NCI-H1092 treated with DMSO at 0.1 percent for 48 hours (cell line): ENCODE results near the gene PMM2.
"Not testable (repeated sequence)": the region's sequence is repeated elsewhere in the genome, so short reads cannot be mapped to it uniquely, and the experiment has no call there.

Experiments
- DNase-seq: peaks from one replicate; lab custom pipeline; 2025; lab: John Stamatoyannopoulos, UW

Gene PMM2

DNA sequence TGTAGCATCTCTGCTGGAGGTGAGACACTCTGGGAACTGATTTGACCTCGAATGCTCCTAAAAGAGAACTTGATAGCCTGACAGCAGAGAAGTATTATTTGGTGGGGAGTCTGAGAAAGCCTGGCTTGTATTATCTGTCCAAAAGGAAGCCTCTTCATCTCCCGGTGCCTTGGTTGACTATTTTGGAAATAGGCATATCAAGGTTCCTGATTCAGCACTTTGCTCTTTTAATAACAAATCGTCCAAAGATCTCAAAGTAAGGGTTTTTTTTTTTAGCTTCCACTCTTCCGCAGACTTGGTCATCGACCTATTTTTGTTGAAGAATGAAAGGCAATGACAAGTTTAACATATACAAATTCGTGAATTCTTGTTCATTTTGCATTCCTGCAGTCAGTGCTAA, 15.0 kb upstream of the PMM2 start:
- no peak for DNase-seq

DNA sequence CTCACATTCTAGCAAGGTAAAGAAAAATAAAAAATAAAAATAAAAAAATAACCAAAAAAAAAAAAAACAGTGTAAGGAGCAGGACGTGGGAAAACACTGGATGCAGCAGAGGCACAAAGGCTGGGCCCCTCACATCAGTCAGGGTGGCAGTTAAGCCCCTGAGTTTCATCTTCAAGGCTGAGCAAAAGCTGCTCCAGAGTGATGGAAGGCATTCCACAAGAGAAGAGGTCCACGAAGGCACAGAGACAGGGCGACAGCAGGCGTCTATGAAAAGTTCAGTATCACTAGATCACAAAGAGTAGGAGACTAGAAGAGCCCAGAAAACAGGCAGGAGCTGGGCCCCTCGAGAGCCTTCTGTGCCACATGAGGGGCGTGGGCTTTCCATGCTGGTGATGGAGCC, 12.2 kb upstream of the PMM2 start:
- no peak for DNase-seq

DNA sequence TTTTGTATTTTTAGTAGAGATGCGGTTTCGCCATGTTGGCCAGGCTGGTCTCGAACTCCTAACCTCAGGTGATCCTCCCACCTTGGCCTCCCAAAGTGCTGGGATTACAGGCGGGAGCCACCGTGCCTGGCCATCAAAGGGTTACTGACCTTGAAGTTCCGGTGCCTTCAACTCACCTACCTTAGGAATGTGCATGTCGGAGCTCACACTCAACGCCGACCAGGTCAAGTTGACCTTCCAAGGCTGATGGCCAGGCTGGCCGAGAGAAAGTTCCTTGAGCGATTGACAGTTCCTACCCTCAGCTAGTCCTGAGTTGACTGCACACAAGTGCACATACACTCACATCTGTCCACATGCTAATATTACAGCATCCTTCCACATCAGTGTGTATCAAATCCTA, 11.3 kb upstream of the PMM2 start:
- not testable (repeated sequence) for DNase-seq

DNA sequence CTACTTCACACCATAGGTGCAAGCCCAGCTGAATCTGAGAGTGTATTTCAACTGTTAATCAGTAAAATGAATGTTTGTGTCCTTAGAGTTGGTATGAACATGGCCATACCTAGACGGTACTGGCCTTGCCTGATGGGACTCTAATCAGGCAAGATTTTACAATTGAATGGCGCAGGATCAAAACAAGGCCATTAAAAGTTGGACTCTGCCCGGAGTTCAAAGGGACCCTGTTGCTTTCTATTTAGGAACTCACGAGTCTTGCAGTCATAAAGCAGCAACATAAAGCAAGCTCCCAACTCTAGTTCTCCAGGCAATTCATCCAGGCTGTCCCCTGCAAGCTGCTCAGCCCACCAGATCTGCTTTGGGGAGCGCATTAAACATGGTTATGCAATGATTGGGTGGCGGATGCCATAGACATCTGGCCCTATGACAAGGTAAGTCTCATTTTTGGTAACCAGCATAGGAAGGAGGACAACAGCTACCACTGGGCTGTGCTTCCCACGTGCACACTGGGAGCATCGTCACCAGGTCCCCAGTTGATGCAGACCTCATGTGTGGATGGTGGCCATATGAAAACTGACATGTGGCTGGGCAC, 9.0 kb upstream of the PMM2 start:
- DNase-seq: no peak

DNA sequence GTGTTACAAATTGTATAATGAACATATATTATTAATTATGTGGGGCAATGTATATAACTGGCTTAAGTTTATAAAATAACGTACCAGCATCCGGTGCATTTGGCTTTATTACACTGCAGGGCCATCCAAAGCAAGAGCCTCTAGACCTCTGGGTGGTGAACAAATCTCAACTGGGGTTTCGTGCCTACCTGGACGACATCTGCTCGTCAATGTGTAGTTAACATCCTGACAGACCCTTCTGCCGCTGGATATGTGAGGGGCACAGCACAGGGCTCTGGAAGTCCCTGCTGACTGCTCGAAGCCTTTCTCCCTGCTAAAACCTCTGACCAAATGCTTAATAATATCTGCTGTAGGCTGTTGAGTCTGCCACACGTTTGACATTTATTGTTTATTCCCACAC, 2.5 kb upstream of the PMM2 start:
- DNase-seq: no peak

DNA sequence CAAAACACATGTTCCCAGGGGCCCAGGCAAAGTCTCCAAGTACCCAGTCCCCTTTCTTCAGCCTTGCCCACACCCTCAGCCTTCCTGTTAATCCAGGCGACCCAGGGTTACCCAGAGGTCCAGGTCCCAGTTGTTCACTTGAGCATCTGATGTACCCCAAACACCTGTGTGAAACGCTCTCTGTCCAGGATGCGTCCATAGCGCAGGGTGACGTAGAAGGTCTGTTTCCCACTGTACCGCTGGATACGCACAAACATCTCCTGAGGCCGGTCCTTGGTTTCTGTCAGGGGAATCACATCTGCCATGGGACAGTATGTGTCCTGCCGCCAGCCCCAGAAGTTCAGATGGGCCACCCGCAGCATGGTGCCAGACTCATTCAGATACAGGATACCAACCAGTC, 1.8 kb upstream of the PMM2 start:
- no peak for DNase-seq

DNA sequence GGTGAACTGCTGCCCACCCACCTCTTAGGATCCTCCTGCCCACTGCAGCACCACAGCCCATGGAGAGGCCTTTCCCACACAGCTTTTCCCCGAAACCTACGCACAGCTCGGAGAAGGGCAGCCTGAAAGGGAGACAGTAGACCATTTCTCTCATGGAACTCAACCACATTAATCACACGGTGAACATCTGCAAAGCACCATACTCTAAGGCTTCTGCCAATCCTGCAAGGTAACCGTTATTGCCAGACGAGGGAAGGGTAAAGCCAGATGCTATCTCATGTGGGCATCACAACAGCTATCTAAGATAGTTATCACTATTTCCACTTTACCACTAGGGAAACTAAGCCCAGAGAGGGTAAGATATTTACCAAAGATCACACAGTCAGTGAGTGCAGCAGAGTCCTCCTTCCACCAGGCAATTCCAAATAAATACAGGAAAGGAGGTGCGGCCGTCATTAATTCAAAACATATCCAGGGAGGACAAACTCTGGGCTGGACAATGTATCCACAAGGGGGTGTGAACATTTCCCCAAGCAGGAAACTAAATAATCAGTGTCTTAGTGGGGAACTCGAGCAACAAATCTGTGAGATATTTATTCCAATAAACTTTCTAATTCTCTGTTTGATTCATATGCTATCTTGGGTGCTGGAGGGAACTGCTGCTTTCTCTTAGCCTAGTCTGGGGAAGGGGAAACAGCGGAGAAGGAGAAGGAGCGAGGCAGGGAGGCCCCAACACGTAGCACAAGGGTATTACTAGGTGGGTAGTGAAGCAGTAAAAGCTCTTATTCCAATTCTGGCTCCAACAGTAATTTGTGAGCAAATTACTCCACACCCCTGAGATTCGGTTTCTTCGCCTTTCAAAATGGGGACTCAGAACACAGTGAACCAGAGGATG, 923 bp upstream of the PMM2 start:
- no peak for DNase-seq

DNA sequence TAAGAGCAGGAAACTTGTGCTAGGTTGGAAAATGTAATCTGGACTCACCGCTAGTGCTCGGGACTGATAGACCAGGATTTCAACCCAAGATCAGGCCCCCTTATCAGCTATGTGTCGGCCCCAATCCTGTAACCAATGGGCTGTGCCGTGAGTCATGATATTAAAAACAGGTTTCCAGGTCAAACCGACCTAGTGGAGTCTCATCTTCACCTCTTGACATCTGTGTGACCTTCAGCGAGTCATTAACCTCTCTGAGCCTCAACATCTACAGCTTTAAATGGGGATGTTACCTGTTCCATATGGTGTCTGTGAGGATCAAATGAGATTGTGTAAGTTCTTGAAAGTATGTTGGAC, 512 bp downstream of the PMM2 start:
- DNase-seq: no peak

DNA sequence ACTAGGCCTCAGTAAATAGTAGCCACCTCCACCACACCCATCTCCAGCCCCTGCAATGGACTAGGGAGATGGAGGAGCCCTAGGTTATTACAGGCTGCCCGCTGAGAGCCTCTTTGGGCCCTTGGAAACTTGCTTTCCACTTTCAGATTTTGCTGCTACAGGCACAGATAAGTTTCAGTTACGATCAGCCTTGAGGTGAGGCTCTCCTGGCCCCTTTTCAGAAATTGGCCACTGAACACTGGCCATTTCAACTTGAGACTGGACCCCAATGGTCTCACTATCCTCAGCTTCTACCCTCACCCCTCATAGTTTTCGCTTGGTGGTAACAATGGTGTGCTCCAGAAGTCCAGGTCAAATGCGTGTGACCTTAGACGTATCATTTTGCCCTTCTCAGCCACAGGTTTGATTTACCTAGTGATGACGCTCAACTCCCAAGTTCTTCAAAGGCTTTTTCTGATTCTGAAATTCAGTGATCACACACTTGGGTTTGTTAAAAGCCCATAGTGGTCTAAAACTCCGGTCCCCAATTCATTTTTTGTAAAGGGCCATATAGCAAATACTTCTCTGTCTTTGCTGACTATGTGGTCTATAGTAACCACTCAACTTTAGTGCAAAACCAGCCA, 1.0 kb downstream of the PMM2 start:
- DNase-seq: no peak

DNA sequence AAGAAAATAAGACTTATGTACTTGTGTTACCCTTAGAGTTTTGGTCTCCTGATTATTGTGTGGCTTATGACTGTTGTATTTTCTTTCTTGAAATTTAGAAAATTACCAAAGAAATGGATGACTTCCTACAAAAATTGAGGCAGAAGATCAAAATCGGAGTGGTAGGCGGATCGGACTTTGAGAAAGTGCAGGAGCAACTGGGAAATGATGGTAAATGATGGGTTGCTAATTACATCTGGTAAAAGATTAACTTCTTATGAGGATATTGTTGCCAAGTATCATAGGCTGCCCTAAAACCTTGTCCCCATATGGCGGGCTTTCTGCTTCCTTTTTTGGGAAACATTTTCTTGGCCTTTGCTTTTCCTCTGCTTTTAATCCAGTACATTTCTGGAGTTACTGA, 4.1 kb downstream of the PMM2 start:
- DNase-seq: no peak

DNA sequence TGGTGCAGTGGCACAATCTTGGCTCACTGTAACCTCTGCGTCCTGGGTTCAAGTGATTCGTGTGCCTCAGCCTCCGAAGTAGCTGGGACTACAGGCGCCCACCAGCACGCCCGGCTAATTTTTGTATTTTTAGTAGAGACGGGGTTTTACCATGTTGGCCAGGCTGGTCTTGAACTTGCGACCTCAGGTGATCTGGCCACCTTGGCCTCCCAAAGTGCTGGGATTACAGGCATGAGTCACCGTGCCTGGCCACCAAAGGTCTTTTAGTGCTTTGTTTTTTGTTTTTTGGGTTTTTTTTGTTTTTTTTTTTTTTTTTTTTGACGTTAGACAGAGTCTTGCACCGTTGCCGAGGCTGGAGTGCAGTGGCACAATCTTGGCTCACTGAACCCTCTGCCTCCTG, 6.1 kb downstream of the PMM2 start:
- DNase-seq: not testable (repeated sequence)

DNA sequence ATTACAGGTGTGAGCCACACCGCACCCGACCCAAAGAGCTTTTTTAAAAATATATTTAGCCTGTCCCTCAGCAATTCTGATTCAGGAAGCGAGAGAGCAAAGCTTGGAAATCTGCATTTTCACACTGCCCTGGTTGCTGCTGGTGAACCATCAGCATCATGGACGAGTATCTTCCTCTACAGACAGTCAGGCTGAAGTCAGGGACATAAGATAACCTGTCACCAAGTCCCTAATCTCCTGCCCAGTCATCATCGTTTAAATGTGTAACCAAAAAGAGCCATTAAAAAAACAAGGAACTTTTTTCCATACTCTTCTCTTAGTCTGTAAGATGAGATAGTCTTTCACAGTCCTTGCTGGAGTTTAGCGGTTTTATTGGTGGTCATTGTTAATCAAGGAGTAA, 6.7 kb downstream of the PMM2 start:
- no peak for DNase-seq

DNA sequence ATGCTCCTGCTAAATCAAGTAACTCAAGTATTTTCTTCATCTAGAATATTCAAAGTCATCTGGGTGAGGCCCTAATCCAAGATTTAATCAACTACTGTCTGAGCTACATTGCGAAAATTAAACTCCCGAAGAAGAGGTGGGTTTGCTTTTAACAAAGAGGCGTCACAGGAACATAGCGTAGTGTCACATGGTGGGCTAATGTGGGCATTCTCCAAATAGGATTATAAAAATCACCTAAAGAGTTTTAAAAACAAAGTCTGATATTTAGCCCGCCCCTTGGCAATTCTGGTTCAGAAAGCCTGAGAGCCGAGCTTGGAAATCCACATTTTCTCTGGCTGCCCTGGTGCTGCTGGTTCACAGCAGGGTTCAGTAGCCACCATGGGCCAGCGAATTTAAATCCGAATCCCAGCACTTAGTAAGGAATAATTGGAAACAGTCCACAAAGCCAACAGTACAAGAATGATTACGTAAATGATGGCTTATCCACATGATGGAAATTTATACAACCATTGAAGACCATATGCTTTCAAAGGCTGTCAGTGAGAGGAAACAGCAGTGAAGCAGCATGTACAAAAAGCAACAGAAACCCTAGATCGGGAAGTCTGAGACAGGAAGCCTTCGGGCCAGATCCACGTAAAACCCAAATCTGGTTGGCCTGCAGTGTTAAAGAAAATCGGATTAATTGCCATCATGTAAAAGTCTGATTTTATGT, 8.8 kb downstream of the PMM2 start:
- DNase-seq: no peak

DNA sequence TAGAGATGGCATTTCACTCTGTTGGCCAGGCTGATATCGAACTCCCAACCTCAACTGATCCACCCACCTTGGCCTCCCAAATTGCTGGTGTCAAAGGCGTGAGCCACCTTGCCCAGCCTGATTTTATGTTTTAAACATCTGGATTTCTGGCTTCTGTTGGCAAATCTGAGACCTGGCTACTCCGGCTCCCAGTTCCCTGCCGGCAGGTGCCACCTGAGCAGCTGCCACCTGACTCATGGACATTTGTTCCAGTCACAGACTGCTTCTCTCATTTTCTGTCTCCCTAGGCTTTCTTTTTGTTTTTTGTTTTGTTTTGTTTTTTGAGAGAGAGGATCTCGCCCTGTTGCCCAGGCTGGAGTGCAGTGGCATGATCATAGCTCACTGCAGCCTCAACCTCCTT, 9.6 kb downstream of the PMM2 start:
- DNase-seq: no peak

DNA sequence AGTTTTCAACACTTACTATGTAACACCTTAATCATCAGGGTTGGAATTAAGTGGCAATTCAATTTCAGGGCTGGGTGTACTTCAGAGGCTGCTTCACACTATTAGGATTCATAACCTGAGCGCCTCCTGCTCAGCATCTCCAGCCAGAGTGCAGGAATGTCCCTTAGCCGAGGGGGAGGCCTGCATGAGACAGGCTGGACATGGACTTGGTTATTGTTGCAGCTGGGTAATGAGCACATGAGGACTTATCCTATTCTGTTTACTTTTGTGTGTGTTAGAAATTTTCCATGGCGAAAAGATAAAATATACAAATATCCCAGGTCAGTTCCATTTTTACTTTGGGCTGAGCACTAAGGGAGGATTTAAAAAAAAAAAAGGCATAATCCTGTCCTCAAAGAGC, 10.4 kb downstream of the PMM2 start:
- no peak for DNase-seq

DNA sequence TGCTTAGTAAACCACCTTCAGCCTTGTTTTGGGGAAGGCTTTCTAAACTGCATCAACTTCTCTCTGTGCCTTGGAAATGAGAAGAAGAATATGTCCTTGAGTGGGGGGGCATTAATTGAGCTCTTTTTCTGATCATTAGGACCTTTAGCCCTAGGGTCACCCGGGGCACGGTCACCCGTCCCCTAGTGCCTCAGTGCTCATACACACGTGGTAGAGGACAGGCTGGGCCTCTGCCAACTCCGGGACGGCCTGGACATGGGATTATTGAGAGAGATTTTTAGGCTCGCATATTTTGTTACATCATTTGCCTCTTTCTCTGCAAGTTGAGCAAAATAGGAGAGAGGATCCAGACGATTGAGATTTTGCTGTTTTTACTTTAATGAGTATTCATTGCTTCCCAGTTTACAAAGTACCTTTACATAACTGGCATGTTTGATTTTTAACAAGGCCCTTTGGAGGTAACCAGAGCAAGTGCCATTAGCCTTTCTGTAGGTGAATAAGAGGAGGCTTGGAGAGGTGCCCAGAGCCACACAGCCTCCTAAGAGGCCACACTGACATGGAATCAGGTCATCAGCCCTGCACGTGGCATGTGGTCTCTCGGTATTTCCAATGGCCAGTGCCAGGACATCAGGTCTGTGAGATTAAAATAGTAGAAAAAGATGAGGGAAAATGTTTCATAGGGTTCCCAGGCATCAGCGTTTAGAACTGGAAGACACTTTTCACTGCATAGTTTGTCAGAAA, 11.1 kb downstream of the PMM2 start:
- DNase-seq: no peak

DNA sequence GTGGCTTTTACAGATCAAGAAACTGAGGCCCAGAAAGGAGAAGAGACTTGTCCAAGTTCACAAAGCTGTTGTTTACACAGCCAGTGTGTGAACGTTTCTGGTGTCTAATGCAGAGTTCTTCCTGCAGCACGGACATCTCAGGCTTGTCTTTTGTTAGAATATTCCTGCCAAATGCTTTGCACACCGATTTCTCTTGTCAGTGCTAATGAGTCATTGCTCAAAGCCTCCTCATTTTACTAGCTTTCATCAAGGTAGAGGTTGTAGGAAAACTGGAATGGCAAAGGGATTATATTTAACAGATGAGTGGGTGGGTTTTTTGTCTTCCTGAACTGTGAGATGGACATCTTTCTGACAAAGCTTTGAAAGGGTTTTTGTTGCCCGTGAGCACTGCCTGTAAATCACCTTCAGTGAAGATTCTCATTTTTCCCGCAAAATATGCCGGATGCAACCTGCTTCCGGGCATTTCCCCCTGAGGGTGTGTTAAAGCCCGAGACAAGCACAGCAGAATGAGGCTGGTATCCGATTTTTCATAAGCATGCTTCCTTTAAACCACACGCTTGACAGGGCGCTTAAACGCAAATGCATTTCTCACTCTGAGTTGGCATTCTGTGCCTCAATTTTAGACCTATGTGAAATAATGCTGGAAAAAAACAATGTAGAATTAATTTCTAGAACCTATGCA, 14.7 kb downstream of the PMM2 start:
- no peak for DNase-seq

DNA sequence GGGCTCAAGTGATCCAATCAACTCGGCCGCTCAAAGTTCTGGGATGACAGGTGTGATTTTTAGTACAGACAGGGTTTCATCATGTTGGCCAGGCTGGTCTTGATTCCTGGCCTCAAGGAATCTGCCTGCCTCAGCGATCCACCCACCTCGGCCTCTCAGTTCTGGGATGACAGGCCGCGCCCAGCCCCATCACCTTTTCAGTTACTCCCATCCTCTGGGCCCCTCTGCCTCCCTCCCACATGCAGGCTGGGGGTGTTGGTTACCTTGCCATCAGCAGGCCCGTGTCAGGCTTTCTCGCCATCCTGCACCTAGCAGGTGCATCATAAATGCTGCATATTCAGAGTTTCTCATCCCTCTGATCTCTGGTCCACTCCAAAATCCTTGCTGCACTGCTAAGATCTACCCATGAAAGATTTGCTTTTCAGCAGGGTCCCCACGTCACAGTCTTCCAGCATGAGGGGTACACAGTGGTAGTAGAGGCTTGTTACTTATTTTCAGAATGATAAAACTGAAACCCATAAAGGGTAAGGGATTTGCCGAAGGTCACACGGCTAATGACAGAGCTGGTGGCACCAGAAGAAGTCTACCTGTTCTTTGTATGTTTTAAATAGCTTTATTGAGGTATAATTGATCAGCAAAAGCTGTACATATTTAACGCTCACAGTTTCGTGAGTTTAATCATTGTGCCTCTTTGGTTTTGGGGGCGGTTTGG, 16.6 kb downstream of the PMM2 start:
- no peak for DNase-seq

DNA sequence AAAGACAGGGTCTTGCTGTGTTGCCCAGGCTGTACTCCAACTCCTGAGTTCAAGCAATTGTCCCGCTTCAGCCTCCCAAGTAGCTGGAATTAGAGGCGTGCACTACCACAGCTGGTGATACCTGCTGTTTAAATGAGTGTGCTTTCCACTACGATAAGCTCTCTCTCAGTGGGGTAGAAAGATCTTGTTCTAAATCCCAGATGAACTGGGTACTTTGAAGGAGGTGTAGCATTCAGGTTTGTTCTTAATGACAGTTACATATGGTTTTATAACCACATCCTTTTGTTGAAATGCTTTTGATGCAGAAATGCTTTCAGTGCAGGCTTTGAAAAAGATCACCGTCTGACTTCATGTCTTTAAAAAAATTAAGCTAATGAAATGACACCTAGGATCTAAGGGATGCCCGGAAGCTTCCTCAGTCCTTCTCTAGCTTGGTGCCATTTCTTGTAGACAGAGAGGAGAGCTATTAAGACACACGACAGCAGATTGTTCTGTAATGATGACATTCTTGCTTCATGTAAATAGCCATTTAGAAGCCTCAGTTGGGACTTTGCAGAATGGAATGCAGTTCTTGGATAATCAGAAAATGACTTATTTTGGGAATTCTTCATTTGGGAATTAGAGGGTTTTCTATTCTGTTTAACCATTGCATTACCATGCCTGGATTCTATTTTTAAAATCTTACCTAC, 19.5 kb downstream of the PMM2 start:
- DNase-seq: no peak
